Testis (tissue), 3 donors: Measurements from ENCODE around the gene RPS14. TPM values are rescaled to one million over a fixed set of nuclear protein-coding genes. Genes with fewer than 3 reads are reported as not detected.

Experiments
- DNase-seq: peaks from one replicate; pipeline ENCODE4 v3.0.0-alpha.2; 2019
- H3K27ac ChIP-seq, 2 donors: fragments of 200-600 bp; sonication (generic); one replicate each; pipeline ENCODE4 v1.5.1; 2019
- H3K27me3 ChIP-seq: fragments of 200-600 bp; sonication (generic); one replicate; pipeline ENCODE4 v1.5.1; 2019
- H3K36me3 ChIP-seq: fragments of 200-600 bp; sonication (generic); one replicate; pipeline ENCODE4 v1.5.1; 2017; ENCODE audit warnings: low read depth; ENCODE audit errors: missing control alignments
- H3K4me1 ChIP-seq: fragments of 200-600 bp; sonication (generic); one replicate; pipeline ENCODE4 v1.5.1; 2019
- H3K4me3 ChIP-seq, 2 donors: fragments of 200-600 bp; sonication (generic); one replicate each; pipeline ENCODE4 v1.5.1; 2017 to 2019
- H3K9me3 ChIP-seq: fragments of 200-600 bp; sonication (generic); one replicate; pipeline ENCODE4 v1.5.1; 2017
- CTCF ChIP-seq, 3 experiments: fragments of 450-650 bp in 2 of 3; fragments of 200-600 bp in 1 of 3; sonication (generic) in 1 of 3; IDR thresholded peaks; one replicate each; pipeline ENCODE4 v1.5.1; 2016 to 2019; ENCODE audit warnings: antibody characterized with exemption in 3 of 3, mild to moderate bottlenecking in 2 of 3, moderate library complexity in 1 of 3
- POLR2A ChIP-seq: fragments of 450-650 bp; IDR thresholded peaks from one replicate; pipeline ENCODE4 v1.6.1; 2017; ENCODE audit warnings: antibody characterized with exemption, mild to moderate bottlenecking, moderate library complexity
- WGBS, 2 donors: methylation state at CpG; one replicate each; pipeline ENCODE4 v1.1.5; 2018; 5-methylcytosine and 5-hydroxymethylcytosine counted together
- intact Hi-C: fragments of 100-400 bp; cut with DNase I; formaldehyde crosslinking; loops from one replicate; pipeline ENCODE4 v1.15.1; 2023; ENCODE audit warnings: low total_unique reads
- polyA plus RNA-seq: library from polyadenylated mRNA; stranded (reverse); fragments of 350-450 nt; fragmentation: Illumina TruSeq; extraction: RNeasy Lipid Tissue Mini Kit (QIAGEN cat#74804); gene quantifications from one replicate; pipeline ENCODE4 v1.2.3, GENCODE V29; 2014; ENCODE audit warnings: low read depth, low replicate concordance; ENCODE audit not compliant: insufficient read depth
- total RNA-seq, 2 donors: library from RNA; depleted of rRNA; stranded (reverse); fragments of >200 nt; gene quantifications; one replicate each; pipeline ENCODE4 v1.2.3, GENCODE V29; 2016

Gene RPS14
- total and polyA plus RNA-seq, 3 donors from 2014 or later: 781 to 1,273 (median 1,234) TPM

- no peaks in the 10 kb centered on the region for H3K27me3 ChIP-seq
- WGBS, 2 donors: 70 to 72% methylated on average over 15 of the region's 15 CpGs
- no peaks in the 10 kb centered on the region for H3K9me3 ChIP-seq
- H3K4me1 ChIP-seq: peaks cover 15% of the 10 kb centered on the region
- TF ChIP-seq CTCF (IDR thresholded peaks at IDR 0.05) (no peak), POLR2A (no peak)
- no peak for DNase-seq
- no peak overlapping the region for H3K4me3 ChIP-seq
- peaks cover 4% of the 10 kb centered on the region for H3K36me3 ChIP-seq
- intact Hi-C loops: no loop called here
- no peak overlapping the region for H3K27ac ChIP-seq
Measured at GRCh38 chr5:150443242-150444075, 6.1 kb downstream of the RPS14 start.

- Histone ChIP-seq H3K9me3 (no peaks in the 10 kb centered on the region), H3K4me3 (no peak overlapping the region), H3K27ac (no peak overlapping the region), H3K36me3 (peaks cover 4% of the 10 kb centered on the region), H3K27me3 (no peaks in the 10 kb centered on the region), H3K4me1 (peaks cover 8% of the 10 kb centered on the region)
- TF ChIP-seq POLR2A (no peak), CTCF (IDR thresholded peaks at IDR 0.05) (no peak)
- DNase-seq: no peak
- intact Hi-C loops: no loop called here
- 78 to 83% methylated on average over 6 of the region's 6 CpGs for whole genome bisulfite sequencing, 2 donors
Measured at GRCh38 chr5:150442699-150443080, 6.8 kb downstream of the RPS14 start.

GRCh38 chr5:150441813-150442698 is 7.5 kb downstream of the RPS14 start:
- Histone ChIP-seq H3K27ac (no peak overlapping the region), H3K4me1 (peaks cover 3% of the 10 kb centered on the region), H3K9me3 (no peaks in the 10 kb centered on the region), H3K4me3 (no peak overlapping the region), H3K27me3 (no peaks in the 10 kb centered on the region), H3K36me3 (peaks cover 4% of the 10 kb centered on the region)
- TF ChIP-seq POLR2A: no peak
- no peak for TF ChIP-seq CTCF (IDR thresholded peaks at IDR 0.05)
- 54 to 64% methylated on average over 17 to 18 of the region's 18 CpGs for whole genome bisulfite sequencing, 2 donors
- intact Hi-C loops: no loop called here
- no peak for DNase-seq

- intact Hi-C loops: no loop called here
- Histone ChIP-seq H3K27ac (no peak overlapping the region), H3K36me3 (peaks cover 4% of the 10 kb centered on the region)
Measured at GRCh38 chr5:150440948-150441812, 8.4 kb downstream of the RPS14 start.

More at GRCh38 chr5:150440948-150441812, 8.4 kb downstream of the RPS14 start:
- WGBS, 2 donors: 85 to 89% methylated on average over 12 of the region's 12 CpGs
- no peaks in the 10 kb centered on the region for H3K9me3 ChIP-seq
- H3K4me1 ChIP-seq: peaks cover 3% of the 10 kb centered on the region
- H3K4me3 ChIP-seq: no peak overlapping the region
- no peaks in the 10 kb centered on the region for H3K27me3 ChIP-seq
- TF ChIP-seq CTCF (IDR thresholded peaks at IDR 0.05) (no peak), POLR2A (no peak)
- no peak for DNase-seq
